Loucy (cell line): ENCODE results near the gene LONP2.
"Not testable (repeated sequence)": the region's sequence is repeated elsewhere in the genome, so short reads cannot be mapped to it uniquely, and the experiment has no call there.

Experiments used
- H2AFZ ChIP-seq: fragments of 200-600 bp; sonication (generic); 2 replicates; pipeline ENCODE4 v1.6.0; 2016; ENCODE audit warnings: antibody characterized with exemption, mild to moderate bottlenecking, low read length, moderate library complexity
- H3F3A ChIP-seq: fragments of 200-600 bp; 2 replicates; pipeline ENCODE4 v1.6.0; 2016; ENCODE audit warnings: antibody characterized with exemption, low read depth, mild to moderate bottlenecking
- H3K27me3 ChIP-seq: fragments of 200-600 bp; sonication (generic); 2 replicates; pipeline ENCODE4 v1.6.1; 2014; ENCODE audit warnings: low read length, mild to moderate bottlenecking; ENCODE audit not compliant: insufficient read depth, poor library complexity, severe bottlenecking
- H3K36me3 ChIP-seq: fragments of 200-600 bp; sonication (generic); 2 replicates; pipeline ENCODE4 v1.6.1; 2016; ENCODE audit warnings: low read length; ENCODE audit not compliant: insufficient read depth
- H3K4me1 ChIP-seq: fragments of 200-600 bp; sonication (generic); 2 replicates; pipeline ENCODE4 v1.5.1; 2014; ENCODE audit warnings: low read length, mild to moderate bottlenecking; ENCODE audit not compliant: insufficient read depth, poor library complexity, severe bottlenecking
- H3K4me2 ChIP-seq: fragments of 200-600 bp; sonication (generic); 2 replicates; pipeline ENCODE4 v1.6.0; 2014; ENCODE audit warnings: antibody characterized with exemption, low read length, low read depth, mild to moderate bottlenecking; ENCODE audit not compliant: poor library complexity, severe bottlenecking
- H3K4me3 ChIP-seq: fragments of 200-600 bp; sonication (generic); 2 replicates; pipeline ENCODE4 v1.5.1; 2014; ENCODE audit warnings: low read length, mild to moderate bottlenecking, mixed read lengths; ENCODE audit not compliant: poor library complexity, severe bottlenecking
- H3K79me2 ChIP-seq: fragments of 200-600 bp; sonication (generic); 2 replicates; pipeline ENCODE4 v1.6.1; 2014; ENCODE audit warnings: low read length; ENCODE audit not compliant: insufficient read depth
- H3K9ac ChIP-seq: fragments of 200-600 bp; sonication (generic); 2 replicates; pipeline ENCODE4 v1.6.0; 2014; ENCODE audit warnings: mild to moderate bottlenecking, low read depth, low read length, moderate library complexity; ENCODE audit not compliant: poor library complexity, severe bottlenecking
- H3K9me2 ChIP-seq: fragments of 200-600 bp; sonication (generic); replicated peaks from 2 replicates; pipeline ENCODE4 v1.6.1; 2016; ENCODE audit warnings: low read depth, low read length, mixed read lengths
- H3K9me3 ChIP-seq: fragments of 200-600 bp; sonication (generic); 2 replicates; pipeline ENCODE4 v1.6.1; 2014; ENCODE audit warnings: mild to moderate bottlenecking, antibody characterized with exemption, low read length, low read depth; ENCODE audit not compliant: insufficient read depth
- H4K20me1 ChIP-seq: fragments of 200-600 bp; sonication (generic); 2 replicates; pipeline ENCODE4 v1.6.0; 2014; ENCODE audit warnings: antibody characterized with exemption, low read length, mild to moderate bottlenecking; ENCODE audit not compliant: insufficient read depth, poor library complexity, severe bottlenecking
- CTCF ChIP-seq: fragments of 200-600 bp; sonication (generic); conservative IDR thresholded peaks from 2 replicates; pipeline ENCODE4 v1.5.1; 2014; ENCODE audit warnings: mild to moderate bottlenecking, antibody characterized with exemption, low read length
- EZH2phosphoT487 ChIP-seq: fragments of 200-600 bp; IDR thresholded peaks from 2 replicates; pipeline ENCODE4 v1.6.1; 2018; ENCODE audit warnings: antibody characterized with exemption, mild to moderate bottlenecking, moderate library complexity, borderline replicate concordance

The LONP2 gene

DNA sequence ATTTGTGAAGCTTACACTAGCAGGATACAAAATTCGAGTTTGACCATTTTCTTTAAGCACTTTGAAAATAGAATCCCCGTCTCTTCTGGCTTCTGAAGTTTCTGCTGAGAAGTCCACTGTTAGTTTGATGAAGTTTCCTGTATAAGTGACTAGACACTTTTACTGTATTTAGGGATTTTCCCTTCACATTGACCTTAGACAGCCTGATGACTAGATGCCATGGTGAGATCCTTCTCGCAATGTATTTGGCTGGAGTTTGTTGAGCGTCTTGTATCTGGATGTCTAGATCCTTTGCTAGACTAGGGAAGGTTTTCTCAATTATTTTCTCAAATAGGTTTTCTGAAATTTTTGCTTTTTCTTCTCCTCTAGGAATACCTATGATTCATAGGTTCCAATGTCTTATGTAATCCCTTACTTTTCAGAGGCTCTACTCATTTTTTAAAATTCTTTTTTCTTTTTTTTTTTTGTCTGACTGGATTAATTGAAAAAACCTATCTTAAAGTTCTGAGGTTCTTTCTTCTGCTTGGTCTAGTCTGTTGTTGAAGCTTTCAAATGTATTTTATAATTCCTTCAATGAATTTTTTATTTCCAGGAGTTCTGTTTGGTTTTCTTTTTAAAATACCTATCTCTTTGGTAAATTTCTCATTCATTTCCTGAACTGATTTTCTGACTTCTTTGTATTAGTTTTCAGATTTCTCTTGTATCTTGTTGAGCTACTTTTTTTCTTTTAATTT, 67.0 kb downstream of the LONP2 start:
- Histone ChIP-seq H2AFZ (no peak overlapping the region), H3K9me3 (peaks cover 17% of the 10 kb centered on the region; the same call in 1 of the 2 replicates), H3K4me3 (no peak overlapping the region), H3K9ac (no peak overlapping the region), H3K79me2 (no peaks in the 10 kb centered on the region), H3K36me3 (peaks cover 60% of the 10 kb centered on the region), H3K4me2 (no peak overlapping the region), H3K9me2 (no peaks in the 10 kb centered on the region), H4K20me1 (no peaks in the 10 kb centered on the region), H3K27me3 (no peaks in the 10 kb centered on the region), H3F3A (peaks cover 5% of the 10 kb centered on the region; the same call in 1 of the 2 replicates), H3K4me1 (no peaks in the 10 kb centered on the region)
- no peak for TF ChIP-seq CTCF
- no peak for TF ChIP-seq EZH2phosphoT487

- not testable (repeated sequence) for H4K20me1 ChIP-seq, H2AFZ ChIP-seq, H3K9ac ChIP-seq, H3K79me2 ChIP-seq, H3K27me3 ChIP-seq, H3K4me3 ChIP-seq, H3K9me2 ChIP-seq, H3K4me2 ChIP-seq
- Histone ChIP-seq H3K9me3 (peaks cover 17% of the 10 kb centered on the region; the same call in 1 of the 2 replicates), H3K36me3 (peaks cover 35% of the 10 kb centered on the region), H3F3A (peaks cover 11% of the 10 kb centered on the region), H3K4me1 (peaks cover 18% of the 10 kb centered on the region)
Measured at GRCh38 chr16:48313905-48314304, 69.8 kb downstream of the LONP2 start.

DNA sequence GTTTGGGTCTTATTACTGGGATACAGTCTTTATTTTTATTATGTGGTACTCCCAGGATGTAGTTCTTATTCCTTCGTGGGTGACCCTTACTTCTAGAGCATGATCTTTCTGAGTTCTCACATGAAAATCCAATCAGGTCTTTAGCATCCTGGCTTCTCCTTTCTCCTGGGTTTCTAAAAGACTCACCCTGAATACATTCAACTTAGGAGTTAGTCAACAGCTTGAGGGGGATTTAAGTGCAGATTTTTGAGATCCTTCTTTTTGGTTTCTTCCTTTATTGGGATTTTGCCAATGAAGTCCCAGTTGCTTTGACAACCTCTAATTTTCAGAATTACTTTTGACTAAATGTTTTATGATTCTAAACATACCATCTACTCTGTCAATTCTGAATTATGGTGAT, 72.9 kb downstream of the LONP2 start:
- Histone ChIP-seq H3K79me2 (no peaks in the 10 kb centered on the region; the same call in 1 of the 2 replicates), H3K4me1 (peaks cover 26% of the 10 kb centered on the region), H3K9me2 (no peaks in the 10 kb centered on the region), H3K4me3 (no peak overlapping the region), H3K9ac (no peak overlapping the region), H3K36me3 (peaks cover 6% of the 10 kb centered on the region), H3F3A (peaks cover 12% of the 10 kb centered on the region), H3K4me2 (no peak overlapping the region), H2AFZ (no peak overlapping the region), H3K27me3 (no peaks in the 10 kb centered on the region), H3K9me3 (peaks cover 9% of the 10 kb centered on the region; the same call in 1 of the 2 replicates), H4K20me1 (no peaks in the 10 kb centered on the region)
- TF ChIP-seq CTCF = no peak
- no peak for TF ChIP-seq EZH2phosphoT487
